Suprapubic skin (tissue), 3 donors: ENCODE measurements around the gene SLC36A1.
A peak's percentile ranks its signal among the peaks of the same experiment; 100 is the strongest.

Experiments
- CTCF ChIP-seq, 2 donors: fragments of 200-600 bp in 1 of 2; fragments of 450-650 bp in 1 of 2; sonication (generic) in 1 of 2; IDR thresholded peaks; one replicate each; pipeline ENCODE4 v1.5.1; 2016 to 2019; ENCODE audit warnings: antibody characterized with exemption in 2 of 2, mild to moderate bottlenecking in 1 of 2, moderate library complexity in 1 of 2
- POLR2AphosphoS5 ChIP-seq, 3 donors: sonication (generic); formaldehyde crosslinking; IDR thresholded peaks; one replicate each; pipeline ENCODE4 v1.6.1; 2017; ENCODE audit warnings: antibody characterized with exemption in 3 of 3

- TF ChIP-seq CTCF (IDR thresholded peaks at IDR 0.05) (peak in 1 of 2 donors; percentile 26), POLR2AphosphoS5 (IDR thresholded peaks at IDR 0.05) (no peak)
Measured at GRCh38 chr5:151406322-151406947, 41.0 kb upstream of the SLC36A1 start.
